Measurements from ENCODE around the gene IGFBP2.
"Not testable (repeated sequence)": the region's sequence is repeated elsewhere in the genome, so short reads cannot be mapped to it uniquely, and the experiment has no call there.

Gene IGFBP2

GRCh38 chr2:216632952-216633615 lies at the start of gene IGFBP2:
TSS of gene IGFBP2 (plus strand) at chr2:216633420. CDS start at chr2:216633524, 104 bp downstream.
- DNase-seq (ENCODE audit: low read depth, low spot score): no peak

- no peak for DNase-seq (ENCODE audit: low read depth, low spot score)
These were observed 49.6 kb upstream of the IGFBP2 start for GRCh38 chr2:216583606-216584005.

DNA sequence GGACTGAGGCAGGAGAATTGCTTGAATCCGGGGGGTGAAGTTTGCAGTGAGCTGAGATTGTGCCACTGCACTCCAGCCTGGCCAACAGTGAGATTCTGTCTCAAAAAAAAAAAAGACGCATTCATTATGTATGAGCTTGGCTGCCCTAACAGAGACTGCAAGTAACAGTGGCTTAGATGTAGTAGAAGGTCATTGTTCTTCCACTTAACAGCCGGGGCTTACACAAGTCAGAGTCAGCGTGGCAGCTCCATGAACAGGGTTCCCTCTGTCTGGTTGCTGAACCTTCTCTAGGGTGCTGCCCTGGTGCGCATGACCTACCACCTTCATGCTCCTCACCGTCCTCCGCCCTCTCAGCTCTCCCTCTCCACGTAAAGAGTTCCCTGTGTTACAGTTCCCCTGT lies 49.1 kb upstream of the IGFBP2 start:
- no peak for DNase-seq (ENCODE audit: low read depth, low spot score)

- no peak for DNase-seq (ENCODE audit: low read depth, low spot score)
These were observed 47.8 kb upstream of the IGFBP2 start for GRCh38 chr2:216585441-216585840.

GRCh38 chr2:216588861-216589710 lies 44.1 kb upstream of the IGFBP2 start:
- no peak for DNase-seq (ENCODE audit: low read depth, low spot score)

DNA sequence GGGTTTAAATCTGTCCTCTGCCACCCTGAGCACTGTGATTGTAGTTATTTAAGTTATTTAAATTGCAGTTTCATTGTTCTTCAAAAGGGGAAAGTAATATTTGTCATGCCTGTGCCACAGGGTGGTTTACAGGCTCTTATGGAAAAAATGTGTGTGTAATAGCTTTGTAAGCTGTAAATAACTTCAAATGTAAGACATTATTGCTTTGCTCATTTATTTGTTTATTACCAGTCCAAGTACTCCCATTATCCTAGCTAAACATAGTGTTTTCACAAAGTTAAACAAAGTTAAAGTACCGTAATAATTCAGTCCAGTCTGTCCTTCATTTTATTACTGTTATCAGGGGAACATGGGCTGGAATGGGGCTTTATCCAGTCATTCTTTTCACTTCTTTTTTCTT lies 43.4 kb upstream of the IGFBP2 start:
- DNase-seq (ENCODE audit: low read depth, low spot score): no peak

- no peak for DNase-seq (ENCODE audit: low read depth, low spot score)
These were observed 42.4 kb upstream of the IGFBP2 start for GRCh38 chr2:216590780-216591179.

DNA sequence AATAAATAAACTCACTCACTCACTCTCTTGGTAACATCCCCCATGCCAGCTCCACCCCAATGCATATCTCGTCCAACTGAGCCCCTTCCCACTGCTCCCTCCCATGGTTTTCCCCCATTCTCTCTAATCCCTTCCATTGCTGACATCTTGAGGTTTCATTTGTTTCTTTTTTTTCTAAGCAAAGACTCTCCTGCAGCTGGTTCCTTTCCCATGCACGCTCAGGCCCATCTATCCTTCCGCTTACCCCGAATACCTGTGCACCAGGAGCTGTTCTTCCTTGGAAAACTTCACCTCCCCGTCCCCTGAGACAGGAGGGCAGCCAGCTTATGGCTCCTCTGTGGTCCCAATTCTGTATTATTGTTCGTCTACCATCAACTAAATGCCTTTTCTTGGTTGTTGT lies 41.7 kb upstream of the IGFBP2 start:
- DNase-seq (ENCODE audit: low read depth, low spot score): no peak

DNA sequence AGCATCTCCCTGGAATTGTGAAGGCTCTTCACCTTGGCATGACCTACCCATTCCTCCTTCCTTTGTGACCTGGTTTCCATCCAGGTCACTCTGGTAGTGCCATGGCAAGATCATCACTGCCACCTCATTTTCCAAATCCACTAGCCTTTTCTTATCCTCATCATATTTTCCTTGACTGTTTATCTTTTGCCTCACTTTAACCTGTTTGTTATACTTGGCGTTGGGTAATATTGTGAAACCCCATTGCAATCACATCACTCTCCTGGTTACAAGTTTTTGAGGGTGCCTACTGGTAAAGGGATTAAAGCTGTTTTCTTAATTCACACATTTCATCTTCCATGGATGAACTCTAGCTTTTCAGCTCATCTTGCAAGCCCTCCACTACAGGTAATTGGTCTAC lies 39.1 kb upstream of the IGFBP2 start:
- DNase-seq (ENCODE audit: low read depth, low spot score): no peak

DNA sequence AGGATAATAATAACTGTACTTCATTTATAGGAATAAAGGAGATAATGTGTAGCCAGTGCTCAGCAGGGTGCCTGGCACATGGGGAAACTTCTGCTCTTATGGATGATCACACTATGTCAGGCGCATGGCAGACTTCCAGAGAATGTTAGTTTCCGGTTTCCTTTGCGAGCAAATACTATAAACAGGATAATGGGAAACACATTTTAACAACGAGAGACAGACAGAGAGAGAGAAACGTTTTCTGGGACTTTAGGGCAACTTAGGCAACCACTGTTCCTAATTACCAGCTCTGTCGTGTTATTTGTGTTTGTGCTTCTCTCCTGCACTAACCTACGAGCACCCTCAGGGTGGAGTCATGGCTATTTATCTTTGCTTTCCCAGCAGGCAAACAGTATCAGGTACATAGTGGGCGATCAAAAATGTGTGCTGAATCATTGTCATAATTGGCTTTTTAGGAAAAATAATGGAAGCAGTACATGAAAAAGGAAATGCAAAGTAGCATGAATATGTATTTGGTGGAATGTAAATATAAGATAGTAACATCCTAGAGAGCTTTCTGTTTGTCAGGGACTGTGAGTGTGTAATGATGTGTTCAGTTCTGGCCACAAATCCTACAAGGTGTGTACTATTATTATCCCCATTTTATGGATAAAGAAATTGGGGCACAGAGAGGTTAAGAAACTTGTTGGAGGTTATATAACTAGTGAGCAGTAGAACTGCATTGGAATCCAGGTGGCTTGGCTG lies 36.8 kb upstream of the IGFBP2 start:
- DNase-seq (ENCODE audit: low read depth, low spot score): no peak

- DNase-seq (ENCODE audit: low read depth, low spot score): no peak
These were observed 36.2 kb upstream of the IGFBP2 start for GRCh38 chr2:216596980-216597509.

DNA sequence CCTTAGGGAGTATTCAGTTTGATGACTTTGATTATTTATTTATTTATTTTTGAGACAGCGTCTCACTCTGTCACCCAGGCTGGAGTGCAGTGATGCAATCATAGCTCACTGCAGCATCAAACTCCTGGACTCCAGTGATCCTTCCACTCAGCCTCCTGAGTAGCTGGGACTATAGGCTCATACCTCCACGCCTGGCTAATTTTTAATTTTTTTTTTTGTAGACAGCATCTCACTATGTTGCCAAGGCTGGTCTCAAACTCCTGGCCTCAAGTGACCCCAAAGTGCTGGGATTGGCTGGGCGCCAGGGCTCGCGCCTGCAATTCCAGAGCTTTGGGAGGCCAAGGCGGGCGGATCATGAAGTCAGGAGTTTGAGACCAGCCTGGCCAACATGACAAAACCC lies 35.4 kb upstream of the IGFBP2 start:
- DNase-seq (ENCODE audit: low read depth, low spot score): not testable (repeated sequence)

DNA sequence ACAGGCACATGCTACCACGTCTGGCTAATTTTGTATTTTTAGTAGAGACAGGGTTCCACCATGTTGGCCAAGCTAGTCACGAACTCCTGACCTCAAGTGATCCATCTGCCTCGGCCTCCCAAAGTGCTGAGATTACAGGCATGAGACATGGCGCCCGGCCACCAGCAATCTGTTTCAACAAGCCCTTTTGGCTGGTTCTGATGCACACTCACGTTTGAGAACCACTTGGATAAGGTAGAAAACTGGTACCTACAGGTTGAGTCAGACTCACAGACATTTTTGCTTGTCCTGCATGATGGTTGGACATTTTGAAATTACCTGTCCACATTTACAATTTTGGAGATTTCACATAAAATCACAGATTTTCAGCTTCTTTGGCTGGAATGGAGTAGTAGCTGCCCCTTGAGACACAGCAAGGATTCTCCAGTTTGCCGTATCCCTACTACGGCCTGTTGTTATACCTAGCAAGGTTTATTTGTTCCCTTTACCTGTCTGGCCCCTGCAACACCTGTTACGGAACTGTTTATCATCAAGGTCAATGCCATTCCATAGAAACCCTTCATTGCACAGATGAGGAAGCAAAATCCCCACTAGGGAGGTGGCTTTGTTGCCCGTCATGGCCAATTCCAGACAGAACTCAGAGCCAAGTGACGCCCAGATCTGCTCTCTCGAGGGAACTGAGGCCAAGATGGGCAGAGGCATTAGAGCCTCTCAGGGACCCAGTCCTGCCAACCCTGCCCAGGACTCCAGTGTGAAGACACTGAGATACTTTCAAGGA lies 31.4 kb upstream of the IGFBP2 start:
- DNase-seq (ENCODE audit: low read depth, low spot score): no peak

GRCh38 chr2:216603010-216603883 lies 30.0 kb upstream of the IGFBP2 start:
- DNase-seq (ENCODE audit: low read depth, low spot score): no peak

GRCh38 chr2:216603884-216604245 lies 29.4 kb upstream of the IGFBP2 start:
- no peak for DNase-seq (ENCODE audit: low read depth, low spot score)

DNA sequence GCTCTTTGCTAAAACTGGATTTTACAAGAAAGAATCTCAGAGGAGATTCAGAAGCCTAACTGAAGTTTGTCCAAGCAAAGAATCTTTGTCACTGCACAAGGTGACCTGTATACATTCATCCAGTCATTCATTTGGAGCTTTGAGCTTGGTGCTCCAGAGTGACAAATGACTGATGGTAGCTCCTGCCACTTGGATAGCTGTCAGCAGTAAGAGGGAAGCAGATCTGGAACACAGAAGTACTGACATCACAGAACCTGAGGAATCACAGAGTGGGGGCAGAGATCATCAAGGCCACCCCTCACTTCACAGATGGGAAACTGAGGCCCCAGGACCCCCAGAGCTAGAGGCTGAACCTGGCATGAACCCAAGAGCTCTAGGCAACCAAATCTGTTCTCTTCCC lies 28.8 kb upstream of the IGFBP2 start:
- DNase-seq (ENCODE audit: low read depth, low spot score): no peak

GRCh38 chr2:216606551-216607276 lies 26.5 kb upstream of the IGFBP2 start:
- DNase-seq (ENCODE audit: low read depth, low spot score): no peak

DNA sequence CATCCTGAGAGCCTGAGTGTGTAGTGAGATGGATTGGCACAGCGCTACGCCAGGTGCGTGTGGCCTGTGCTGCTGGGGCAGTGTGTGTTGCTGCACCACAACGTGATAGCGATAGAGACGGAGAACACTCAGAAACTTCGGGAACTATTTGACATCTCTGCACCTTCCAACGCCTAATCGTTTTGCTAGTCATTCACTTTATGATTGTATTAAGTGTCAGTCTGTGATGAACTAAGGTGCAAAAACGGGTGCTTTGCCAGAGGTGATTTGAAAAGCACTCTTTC lies 26.0 kb upstream of the IGFBP2 start:
- no peak for DNase-seq (ENCODE audit: low read depth, low spot score)

DNA sequence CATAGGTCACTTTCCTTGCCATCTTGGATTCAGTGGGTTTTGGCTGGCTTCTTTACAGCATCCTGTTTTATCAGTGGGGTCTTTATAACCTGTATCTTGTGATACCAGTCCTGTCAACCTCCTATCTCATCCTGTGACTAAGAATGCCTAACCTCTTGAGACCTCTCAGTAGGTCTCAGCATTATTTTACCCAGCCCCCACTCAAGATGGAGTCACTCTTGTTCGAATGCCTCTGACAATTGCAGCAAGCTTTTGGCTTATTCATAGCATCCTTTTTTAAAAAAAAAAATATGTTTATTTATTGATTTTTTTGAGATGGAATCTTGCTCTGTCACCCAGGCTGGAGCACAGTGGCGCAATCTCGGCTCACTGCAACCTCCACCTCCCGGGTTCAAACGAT lies 24.7 kb upstream of the IGFBP2 start:
- no peak for DNase-seq (ENCODE audit: low read depth, low spot score)
